Smooth muscle cell (in vitro differentiated cells): ENCODE data around the gene MRM3. TPM values are rescaled to one million over a fixed set of nuclear protein-coding genes. Genes with fewer than 3 reads are reported as not detected.
A peak's percentile ranks its signal among the peaks of the same experiment; 100 is the strongest.

Experiments used
- DNase-seq: peaks from one replicate; lab custom pipeline; 2025; ENCODE audit not compliant: unreplicated experiment; lab: John Stamatoyannopoulos, UW
- H2AFZ ChIP-seq: fragments of 200-600 bp; sonication (generic); 2 replicates; pipeline ENCODE4 v1.6.0; 2016; ENCODE audit warnings: antibody characterized with exemption, low read depth, mild to moderate bottlenecking
- H3F3A ChIP-seq: fragments of 200-600 bp; sonication (generic); 2 replicates; pipeline ENCODE4 v1.6.0; 2017; ENCODE audit warnings: antibody characterized with exemption, low read depth
- H3K27ac ChIP-seq: fragments of 200-600 bp; sonication (generic); 2 replicates; pipeline ENCODE4 v1.5.1; 2016; ENCODE audit warnings: low read depth, mild to moderate bottlenecking
- H3K27me3 ChIP-seq: fragments of 200-600 bp; sonication (generic); 2 replicates; pipeline ENCODE4 v1.6.1; 2016; ENCODE audit warnings: low read depth, mild to moderate bottlenecking
- H3K36me3 ChIP-seq: fragments of 200-600 bp; sonication (generic); 2 replicates; pipeline ENCODE4 v1.5.1; 2016; ENCODE audit warnings: low read depth
- H3K4me1 ChIP-seq: fragments of 200-600 bp; sonication (generic); 2 replicates; pipeline ENCODE4 v1.5.1; 2016; ENCODE audit warnings: low read depth
- H3K4me2 ChIP-seq: fragments of 200-600 bp; sonication (generic); 2 replicates; pipeline ENCODE4 v1.6.0; 2016; ENCODE audit warnings: mild to moderate bottlenecking
- H3K4me3 ChIP-seq: fragments of 200-600 bp; sonication (generic); 2 replicates; pipeline ENCODE4 v1.5.1; 2016; ENCODE audit warnings: mild to moderate bottlenecking
- H3K79me2 ChIP-seq: fragments of 200-600 bp; sonication (generic); 2 replicates; pipeline ENCODE4 v1.6.0; 2016; ENCODE audit warnings: low read depth, mild to moderate bottlenecking
- H3K9ac ChIP-seq: fragments of 200-600 bp; sonication (generic); 2 replicates; pipeline ENCODE4 v1.6.0; 2016; ENCODE audit warnings: low read depth
- H3K9me3 ChIP-seq: fragments of 200-600 bp; sonication (generic); replicated peaks from 2 replicates; pipeline ENCODE4 v1.5.1; 2016; ENCODE audit warnings: low read depth
- H4K20me1 ChIP-seq: fragments of 200-600 bp; sonication (generic); 2 replicates; pipeline ENCODE4 v1.6.0; 2016; ENCODE audit warnings: low read depth
- WGBS: methylation state at CpG from one replicate; pipeline ENCODE4 v1.1.7; 2016; ENCODE audit warnings: low lambda C conversion rate; 5-methylcytosine and 5-hydroxymethylcytosine counted together
- polyA plus RNA-seq: library from polyadenylated mRNA; unstranded; fragments of >200 nt; fragmentation: Nextera tagmentation; extraction: Ambion mirVana; gene quantifications from 2 replicates; pipeline ENCODE4 v1.2.1, GENCODE V29; 2016
- total RNA-seq: library from RNA; depleted of rRNA; stranded (reverse); fragments of >200 nt; gene quantifications from 2 replicates; pipeline ENCODE4 v1.2.3, GENCODE V29; 2014
- TF ChIP-seq, protein P1 (sequence below): fragments of 200-600 bp; sonication (generic); IDR thresholded peaks from 2 replicates; pipeline ENCODE4 v1.5.1; 2017; ENCODE audit warnings: borderline replicate concordance, mild to moderate bottlenecking, antibody characterized with exemption; ENCODE audit not compliant: insufficient read depth, poor library complexity, severe bottlenecking

The MRM3 gene
- total and polyA plus RNA-seq, 2 experiments from 2014 or later, result 8.7 to 12.8 TPM

DNA sequence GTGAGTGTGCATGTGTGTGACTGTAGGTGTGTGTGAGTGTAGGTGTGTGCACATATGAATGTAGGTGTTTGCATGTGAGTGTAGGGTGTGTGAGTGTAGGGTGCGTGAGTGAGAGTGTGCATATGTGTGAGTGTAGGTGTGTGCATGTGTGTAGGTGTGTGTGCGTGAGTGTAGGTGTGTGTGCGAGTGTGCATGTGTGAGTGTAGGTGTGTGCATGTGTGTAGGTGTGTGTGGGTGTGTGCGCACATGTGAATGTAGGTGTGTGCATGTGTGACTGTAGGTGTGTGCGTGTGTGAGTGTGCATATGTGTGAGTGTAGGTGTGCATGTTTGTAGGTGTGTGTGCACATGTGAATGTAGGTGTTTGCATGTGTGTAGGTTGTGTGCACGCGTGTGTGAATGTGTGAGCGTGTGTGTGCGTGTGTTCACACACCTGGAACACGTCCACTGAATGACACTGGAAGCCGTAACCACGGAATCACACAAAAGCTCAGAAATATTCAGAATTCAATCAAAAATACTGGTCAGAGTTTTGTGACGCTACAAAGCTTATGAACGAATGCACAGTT, 30.6 kb downstream of the MRM3 start:
- no peak overlapping the region for H2AFZ ChIP-seq
- H3K4me1 ChIP-seq, result no peaks in the 10 kb centered on the region
- no peaks in the 10 kb centered on the region for H3K27me3 ChIP-seq
- TF ChIP-seq, protein P1, sequence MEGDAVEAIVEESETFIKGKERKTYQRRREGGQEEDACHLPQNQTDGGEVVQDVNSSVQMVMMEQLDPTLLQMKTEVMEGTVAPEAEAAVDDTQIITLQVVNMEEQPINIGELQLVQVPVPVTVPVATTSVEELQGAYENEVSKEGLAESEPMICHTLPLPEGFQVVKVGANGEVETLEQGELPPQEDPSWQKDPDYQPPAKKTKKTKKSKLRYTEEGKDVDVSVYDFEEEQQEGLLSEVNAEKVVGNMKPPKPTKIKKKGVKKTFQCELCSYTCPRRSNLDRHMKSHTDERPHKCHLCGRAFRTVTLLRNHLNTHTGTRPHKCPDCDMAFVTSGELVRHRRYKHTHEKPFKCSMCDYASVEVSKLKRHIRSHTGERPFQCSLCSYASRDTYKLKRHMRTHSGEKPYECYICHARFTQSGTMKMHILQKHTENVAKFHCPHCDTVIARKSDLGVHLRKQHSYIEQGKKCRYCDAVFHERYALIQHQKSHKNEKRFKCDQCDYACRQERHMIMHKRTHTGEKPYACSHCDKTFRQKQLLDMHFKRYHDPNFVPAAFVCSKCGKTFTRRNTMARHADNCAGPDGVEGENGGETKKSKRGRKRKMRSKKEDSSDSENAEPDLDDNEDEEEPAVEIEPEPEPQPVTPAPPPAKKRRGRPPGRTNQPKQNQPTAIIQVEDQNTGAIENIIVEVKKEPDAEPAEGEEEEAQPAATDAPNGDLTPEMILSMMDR, result no peak
- no peak overlapping the region for H3K4me3 ChIP-seq
- DNase-seq, result no peak
- no peaks in the 10 kb centered on the region for H3K36me3 ChIP-seq
- peaks cover 5% of the 10 kb centered on the region for H3F3A ChIP-seq
- peaks cover 9% of the 10 kb centered on the region for H3K79me2 ChIP-seq
- H3K4me2 ChIP-seq, result no peak overlapping the region
- no peak overlapping the region for H3K9ac ChIP-seq
- H3K9me3 ChIP-seq, result no peaks in the 10 kb centered on the region
- peaks cover 61% of the 10 kb centered on the region for H4K20me1 ChIP-seq
- WGBS, result 98% methylated on average over 13 of the region's 14 CpGs
- no peak overlapping the region for H3K27ac ChIP-seq

DNA sequence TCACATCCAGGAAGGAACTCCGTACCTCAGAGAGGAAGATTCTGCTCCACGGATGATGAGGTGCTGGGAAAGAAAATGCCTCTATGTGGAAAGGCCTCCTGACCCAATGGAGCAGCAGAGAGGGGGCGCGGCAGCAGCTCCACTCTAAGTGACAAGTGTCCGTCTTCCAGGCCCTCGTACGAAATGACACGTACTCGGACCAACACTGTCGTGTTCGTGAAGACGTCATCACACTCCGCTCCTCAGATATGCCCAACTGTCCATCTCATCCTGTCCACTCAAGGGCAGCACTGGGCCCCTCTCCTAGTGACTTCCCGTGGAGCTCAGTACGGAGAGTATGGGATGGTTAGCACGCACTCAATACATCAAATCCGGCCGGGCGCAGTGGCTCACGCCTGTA, 32.2 kb downstream of the MRM3 start:
- peaks cover 50% of the 10 kb centered on the region for H4K20me1 ChIP-seq
- H3K27me3 ChIP-seq, result no peaks in the 10 kb centered on the region
- no peaks in the 10 kb centered on the region for H3K36me3 ChIP-seq
- H2AFZ ChIP-seq, result no peak overlapping the region
- no peak overlapping the region for H3K9ac ChIP-seq
- no peak overlapping the region for H3K4me2 ChIP-seq
- peak overlapping the region; percentile 49 for H3K27ac ChIP-seq
- H3K4me1 ChIP-seq, result no peaks in the 10 kb centered on the region
- H3K9me3 ChIP-seq, result no peaks in the 10 kb centered on the region
- no peak for DNase-seq
- peaks cover 5% of the 10 kb centered on the region for H3F3A ChIP-seq
- H3K79me2 ChIP-seq, result peaks cover 9% of the 10 kb centered on the region
- TF ChIP-seq, protein P1, result no peak
- H3K4me3 ChIP-seq, result no peak overlapping the region
- 93% methylated on average over 20 of the region's 20 CpGs for WGBS

DNA sequence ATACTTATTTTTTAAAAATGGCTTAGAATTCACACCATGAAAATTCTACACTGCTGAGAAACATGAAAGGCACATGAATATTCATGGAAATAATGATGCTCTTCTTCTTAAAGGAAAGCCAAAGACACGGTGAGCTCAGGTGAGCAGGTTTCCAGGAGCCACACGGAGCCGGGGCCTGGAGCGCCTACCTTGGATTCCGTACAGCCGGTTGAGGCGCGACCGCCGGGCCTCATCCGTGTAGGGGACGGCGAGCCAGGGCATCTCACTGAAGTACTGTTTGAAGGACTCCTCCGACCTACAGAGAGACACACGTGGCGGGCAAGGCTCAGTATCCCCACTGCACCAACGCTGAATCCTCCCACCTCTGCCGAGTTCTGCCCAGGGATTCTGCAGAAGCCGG, 37.1 kb downstream of the MRM3 start:
- TF ChIP-seq, protein P1, result no peak
- Histone ChIP-seq H3K79me2 (peaks cover 7% of the 10 kb centered on the region), H4K20me1 (peaks cover 33% of the 10 kb centered on the region), H3K4me2 (no peak overlapping the region), H3K9ac (no peak overlapping the region), H3K9me3 (no peaks in the 10 kb centered on the region), H3K4me1 (no peaks in the 10 kb centered on the region), H3K27ac (no peak overlapping the region), H3F3A (no peaks in the 10 kb centered on the region), H3K27me3 (no peaks in the 10 kb centered on the region), H3K36me3 (no peaks in the 10 kb centered on the region), H3K4me3 (no peak overlapping the region), H2AFZ (no peak overlapping the region)
- no peak for DNase-seq
- WGBS, result 95% methylated on average over 19 of the region's 19 CpGs

DNA sequence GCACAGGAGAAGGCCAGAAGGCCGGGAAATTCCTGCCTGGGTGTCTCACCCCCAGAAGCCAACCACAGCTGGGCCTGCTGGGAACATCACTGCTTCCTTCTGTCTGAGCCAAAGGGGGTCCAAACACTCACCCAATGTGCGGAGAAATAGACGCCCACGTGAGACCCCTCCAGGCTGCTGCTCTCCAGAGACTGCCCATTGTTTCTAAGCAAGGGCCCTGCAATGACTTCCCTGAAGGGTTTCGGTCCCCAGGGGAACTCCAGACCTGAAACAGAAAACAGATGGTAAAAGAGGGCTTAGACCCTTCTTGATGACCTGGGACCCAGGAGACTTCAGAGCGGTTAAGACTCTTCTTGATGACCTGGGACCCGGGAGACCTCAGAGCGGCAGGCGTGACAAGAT, 41.3 kb downstream of the MRM3 start:
- Histone ChIP-seq H3K27me3 (no peaks in the 10 kb centered on the region), H3K27ac (no peak overlapping the region), H3K36me3 (no peaks in the 10 kb centered on the region), H3K9ac (no peak overlapping the region), H3F3A (no peaks in the 10 kb centered on the region), H3K4me2 (no peak overlapping the region), H3K4me3 (no peak overlapping the region), H3K79me2 (peaks cover 42% of the 10 kb centered on the region), H3K4me1 (no peaks in the 10 kb centered on the region), H2AFZ (no peak overlapping the region), H3K9me3 (no peaks in the 10 kb centered on the region), H4K20me1 (peaks cover 52% of the 10 kb centered on the region)
- TF ChIP-seq, protein P1, result no peak
- 96% methylated on average over 9 of the region's 9 CpGs for WGBS
- DNase-seq, result no peak
